ENCODE results near the gene SCAI.
A peak's percentile ranks its signal among the peaks of the same experiment; 100 is the strongest.
"Not testable (repeated sequence)": the region's sequence is repeated elsewhere in the genome, so short reads cannot be mapped to it uniquely, and the experiment has no call there.

The SCAI gene

DNA sequence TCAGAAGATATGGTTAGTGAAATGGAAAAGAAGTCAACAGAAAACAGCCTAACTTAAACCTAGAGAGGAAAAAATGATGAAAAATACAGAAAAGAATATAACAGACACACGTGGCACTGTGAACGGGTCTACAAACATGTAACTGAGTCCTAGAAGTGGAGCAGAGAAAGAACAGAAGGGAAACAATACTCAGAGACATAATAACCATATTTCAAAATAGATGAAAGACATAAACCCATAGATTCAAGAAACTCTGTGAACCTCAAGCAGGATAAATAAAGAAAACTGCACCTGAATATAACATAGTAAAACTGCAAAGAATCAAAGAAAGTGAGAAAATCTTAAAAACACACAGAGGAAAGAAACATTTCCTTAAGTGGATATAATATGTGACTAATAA, 134.7 kb downstream of the SCAI start:
- no peak for DNase-seq

DNA sequence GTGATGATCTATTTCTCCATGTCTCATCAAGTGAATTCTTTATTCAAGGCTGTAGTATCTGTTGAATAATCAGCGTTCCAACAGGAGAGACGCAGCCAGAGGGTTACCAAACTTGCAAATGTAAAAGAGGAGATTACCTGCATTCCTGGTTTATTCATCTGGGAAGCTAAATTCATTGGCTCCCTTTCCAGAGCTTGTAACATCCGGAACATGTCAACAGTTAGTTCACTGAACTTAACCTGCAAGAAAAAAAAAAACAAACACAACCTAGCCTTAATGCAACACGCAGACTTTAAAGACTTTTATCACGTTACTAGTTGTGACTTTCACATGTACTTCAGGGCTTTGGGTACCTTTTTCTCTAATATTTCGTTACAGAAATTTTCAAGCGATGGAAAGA, 140.0 kb downstream of the SCAI start:
- DNase-seq, result no peak

- DNase-seq, result no peak
Measured at GRCh38 chr9:124983698-124984097, 159.6 kb downstream of the SCAI start.

DNA sequence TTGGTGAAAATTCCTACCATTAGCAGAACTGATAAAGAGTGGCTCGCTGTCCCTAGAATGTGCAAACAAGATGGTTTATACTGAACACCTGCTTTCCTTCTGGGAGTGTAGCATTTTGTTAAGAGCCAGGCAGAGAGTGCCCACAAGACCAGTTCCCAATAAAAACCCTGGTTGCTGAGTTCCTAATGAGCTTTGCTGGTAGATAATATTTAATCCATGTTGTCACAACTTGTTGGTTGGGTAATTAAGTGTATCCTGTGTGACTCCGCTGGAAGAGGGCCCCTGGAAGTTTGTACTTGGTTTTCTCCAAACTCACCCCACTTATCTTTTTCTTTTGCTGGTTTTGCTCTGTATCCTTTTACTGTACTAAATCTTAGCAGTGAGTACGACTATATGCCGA, 162.9 kb downstream of the SCAI start:
- no peak for DNase-seq

DNA sequence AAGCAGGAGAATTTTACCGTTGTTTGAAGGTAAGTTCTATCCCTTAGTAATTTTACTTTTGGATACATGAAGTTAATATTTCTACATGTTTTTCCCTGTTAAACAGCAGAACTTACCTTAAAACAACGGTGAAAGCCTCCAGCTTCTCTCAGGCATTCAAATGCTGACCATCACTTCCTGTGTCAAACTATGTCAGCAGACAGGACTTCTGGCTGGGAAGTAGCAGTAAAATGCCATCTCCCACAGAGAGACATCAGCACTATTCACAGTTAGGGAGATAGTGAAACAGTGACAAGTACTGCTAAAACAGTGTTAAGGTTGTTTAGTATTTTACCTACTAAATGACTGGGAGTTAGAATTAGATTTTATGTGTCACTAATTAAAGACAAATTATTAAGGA, 168.2 kb downstream of the SCAI start:
- no peak for DNase-seq

DNA sequence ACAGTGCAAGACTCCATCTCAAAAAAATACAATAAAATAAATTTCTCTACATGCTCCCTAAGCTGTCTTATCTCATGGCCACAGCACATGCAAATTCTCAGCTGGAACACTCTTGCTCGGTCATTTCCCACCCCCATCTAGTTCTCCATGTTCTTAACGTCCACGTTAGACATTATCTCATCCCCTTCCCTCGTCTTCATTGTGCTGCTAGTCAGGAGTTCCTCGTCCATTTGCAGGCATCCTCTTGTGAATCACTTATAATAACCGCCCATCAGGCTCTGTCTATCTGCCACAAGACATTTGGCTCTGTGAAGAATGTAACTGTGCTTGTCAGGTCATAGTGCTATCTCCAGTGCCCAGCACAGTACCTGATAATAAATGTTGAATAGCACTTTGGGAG, 169.5 kb downstream of the SCAI start:
- no peak for DNase-seq

GRCh38 chr9:124972241-124972770, 171.0 kb downstream of the SCAI start:
- no peak for DNase-seq

DNA sequence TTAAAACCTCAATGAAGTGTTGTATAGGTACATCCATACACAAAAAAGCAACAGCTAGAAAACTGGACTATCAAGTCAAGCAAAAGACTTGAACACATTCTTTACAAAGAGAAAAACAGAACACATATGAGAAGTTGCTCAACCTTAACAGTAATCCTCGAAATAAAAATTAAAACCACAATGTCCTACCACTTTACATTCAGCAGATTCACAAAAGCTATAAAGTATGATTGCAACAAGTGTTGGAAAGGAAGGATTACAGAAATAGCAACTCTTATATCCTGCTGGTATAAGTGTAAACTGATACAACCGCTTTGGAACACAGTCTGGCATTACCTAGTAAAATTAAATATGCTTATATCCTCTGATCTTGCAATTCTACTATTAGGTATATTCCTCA, 173.9 kb downstream of the SCAI start:
- DNase-seq, result no peak

- no peak for DNase-seq
Measured at GRCh38 chr9:124968238-124968637, 175.1 kb downstream of the SCAI start.

GRCh38 chr9:124965775-124966568, 177.4 kb downstream of the SCAI start:
- not testable (repeated sequence) for DNase-seq

- DNase-seq, result no peak
Measured at GRCh38 chr9:124964604-124965003, 178.7 kb downstream of the SCAI start.

DNA sequence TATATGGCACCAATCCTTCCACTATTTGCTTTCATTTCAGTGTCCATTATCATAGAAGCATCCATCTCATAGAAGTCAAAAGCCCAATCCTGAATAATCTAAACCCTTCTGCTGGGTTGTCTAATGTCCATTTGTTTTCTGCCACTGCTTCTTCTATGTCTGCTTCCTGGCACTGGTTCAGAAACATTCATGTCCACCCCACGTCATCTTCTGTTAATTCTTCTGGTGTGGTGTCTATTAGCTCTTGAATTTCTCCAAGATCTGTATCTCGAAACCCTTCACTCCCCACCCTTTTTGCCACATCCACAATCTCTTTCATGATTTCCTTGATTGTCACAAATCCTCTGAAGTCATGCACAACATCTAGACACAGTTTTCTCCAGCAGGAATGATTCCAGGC, 179.3 kb downstream of the SCAI start:
- DNase-seq, result no peak

- DNase-seq, result no peak
Measured at GRCh38 chr9:124960409-124960752, 182.9 kb downstream of the SCAI start.

DNA sequence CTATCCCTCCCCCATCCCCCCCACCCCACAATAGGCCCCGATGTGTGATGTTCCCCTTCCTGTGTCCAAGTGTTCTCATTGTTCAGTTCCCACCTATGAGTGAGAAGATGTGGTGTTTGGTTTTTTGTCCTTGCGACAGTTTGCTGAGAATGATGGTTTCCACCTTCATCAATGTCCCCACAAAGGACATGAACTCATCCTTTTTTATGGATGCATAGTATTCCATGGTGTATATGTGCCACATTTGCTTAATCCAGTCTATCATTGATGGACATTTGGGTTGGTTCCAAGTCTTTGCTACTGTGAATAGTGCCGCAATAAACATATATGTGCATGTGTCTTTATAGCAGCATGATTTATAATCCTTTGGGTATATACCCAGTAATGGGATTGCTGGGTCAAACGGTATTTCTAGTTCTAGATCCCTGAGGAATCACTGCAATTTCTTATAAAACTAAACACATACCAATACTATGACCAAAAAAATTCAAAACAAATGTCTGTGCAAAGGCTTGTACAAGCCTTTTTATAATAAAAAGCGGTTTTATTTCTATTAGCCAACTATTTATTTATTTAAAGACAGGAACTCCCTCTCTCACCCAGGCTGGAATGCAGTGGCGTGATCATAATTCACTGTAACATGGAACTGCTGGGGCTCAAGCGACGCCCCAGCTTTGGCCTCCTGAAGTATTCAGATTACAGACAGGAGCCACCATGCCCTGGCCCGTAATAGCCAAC, 183.5 kb downstream of the SCAI start:
- DNase-seq, result not testable (repeated sequence)

DNA sequence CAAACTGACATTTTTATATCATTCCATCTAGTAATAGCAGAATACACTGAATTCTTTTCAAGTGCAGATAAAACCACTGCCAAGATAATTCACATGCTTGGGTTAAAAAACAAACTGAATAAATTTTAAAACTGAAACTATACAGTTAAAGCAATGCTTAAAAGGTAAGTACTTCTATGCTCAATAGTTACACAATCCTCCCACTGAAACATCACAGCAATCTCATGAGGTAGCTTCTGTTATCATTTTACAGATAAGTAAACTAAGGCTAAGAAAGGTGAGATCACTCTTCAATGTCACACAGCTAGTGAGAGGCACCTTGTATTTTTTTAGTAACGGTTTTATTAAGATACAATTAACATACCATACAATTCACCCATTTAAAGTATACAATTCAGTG, 189.1 kb downstream of the SCAI start:
- DNase-seq, result no peak

- no peak for DNase-seq
Measured at GRCh38 chr9:124950050-124950718, 193.1 kb downstream of the SCAI start.

DNA sequence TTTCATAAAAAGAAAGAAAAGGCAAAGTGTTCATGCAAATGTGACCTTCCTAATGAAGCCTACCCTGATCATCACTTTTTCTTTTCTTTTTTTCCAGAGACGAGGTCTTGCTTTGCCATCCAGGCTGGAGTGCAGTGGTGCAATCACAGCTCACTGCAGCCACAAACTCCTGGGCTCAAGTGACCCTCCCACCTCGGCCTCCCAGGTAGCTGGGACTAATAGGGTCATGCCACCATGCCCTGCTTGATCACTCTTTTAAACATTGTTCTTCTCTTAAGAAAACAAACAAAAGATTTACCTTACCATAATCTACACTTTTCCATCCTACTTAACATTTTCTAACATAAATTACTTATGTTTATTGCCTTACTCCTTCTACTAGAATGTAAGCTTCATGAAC, 193.9 kb downstream of the SCAI start:
- DNase-seq, result no peak

DNA sequence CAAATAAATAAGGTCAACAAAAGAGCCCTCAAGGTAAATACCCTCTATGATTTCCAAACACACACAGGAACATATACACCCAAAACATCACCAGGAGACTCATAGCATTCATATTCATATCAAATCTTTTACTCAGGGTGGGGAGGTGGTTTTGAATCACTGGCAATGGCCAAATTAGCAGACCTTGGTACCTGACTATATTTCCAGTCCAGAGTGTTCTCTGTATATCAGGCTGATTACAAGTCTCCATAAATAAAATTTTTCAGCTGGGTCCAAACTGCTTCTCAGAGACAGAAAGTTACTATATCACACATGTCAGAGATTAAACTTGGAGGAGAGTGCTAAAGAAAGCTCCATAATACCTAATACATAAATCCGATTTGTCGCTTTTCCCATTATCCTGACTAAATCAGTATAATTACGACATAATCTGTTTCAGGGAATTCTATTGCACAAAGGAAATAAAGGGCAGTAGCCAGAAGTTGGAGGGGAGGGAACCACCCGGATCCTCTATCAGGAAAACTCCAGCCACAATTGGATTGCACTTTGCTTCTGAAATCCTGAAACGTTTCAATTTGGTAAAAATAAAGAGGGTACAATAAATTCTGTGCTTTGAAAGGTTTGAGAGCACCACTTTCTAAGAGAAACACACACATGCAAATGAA, 195.5 kb downstream of the SCAI start:
- DNase-seq, result no peak

- no peak for DNase-seq
Measured at GRCh38 chr9:124946167-124946566, 197.2 kb downstream of the SCAI start.

DNA sequence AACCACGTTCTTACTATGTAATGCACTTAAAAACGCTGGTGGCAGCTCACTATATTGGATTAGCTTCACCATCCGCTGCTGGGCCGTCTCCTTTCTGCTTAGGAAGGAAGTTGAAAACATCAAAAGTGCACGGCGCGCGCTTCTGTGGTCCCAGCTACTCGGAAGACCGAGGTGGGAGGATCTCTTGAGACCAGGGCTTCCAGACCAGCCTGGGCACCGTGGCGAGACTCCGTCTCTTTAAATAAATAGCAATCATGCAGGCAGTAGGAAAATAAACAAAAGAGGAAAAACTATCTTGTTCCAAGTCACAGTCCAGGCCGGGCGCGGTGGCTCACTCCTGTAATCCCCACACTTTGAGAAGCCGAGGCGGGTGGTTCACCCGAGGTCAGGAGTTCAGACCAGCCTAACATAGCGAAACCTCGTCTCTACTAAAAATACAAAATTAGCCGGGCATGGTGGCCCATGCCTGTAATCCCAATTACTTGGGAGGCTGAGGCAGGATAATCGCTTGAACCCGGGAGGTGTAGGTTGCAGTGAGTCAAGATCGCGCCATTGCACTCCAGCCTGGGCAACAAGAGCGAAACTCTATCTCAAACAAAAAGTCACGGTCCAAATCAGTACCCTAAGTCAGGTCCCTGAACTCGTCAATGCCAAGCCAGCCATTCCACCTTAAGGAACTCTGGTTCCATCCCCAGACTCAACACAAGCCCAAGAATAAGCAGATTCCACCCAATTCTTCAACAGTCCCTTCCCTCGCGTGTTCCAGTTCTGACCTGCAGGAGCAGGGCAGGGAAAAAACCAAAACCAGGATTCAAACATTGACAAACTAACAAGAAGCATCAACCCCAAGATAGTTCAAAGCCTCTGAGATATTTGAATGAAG, 201.4 kb downstream of the SCAI start:
- DNase-seq, result peak; percentile 62

DNA sequence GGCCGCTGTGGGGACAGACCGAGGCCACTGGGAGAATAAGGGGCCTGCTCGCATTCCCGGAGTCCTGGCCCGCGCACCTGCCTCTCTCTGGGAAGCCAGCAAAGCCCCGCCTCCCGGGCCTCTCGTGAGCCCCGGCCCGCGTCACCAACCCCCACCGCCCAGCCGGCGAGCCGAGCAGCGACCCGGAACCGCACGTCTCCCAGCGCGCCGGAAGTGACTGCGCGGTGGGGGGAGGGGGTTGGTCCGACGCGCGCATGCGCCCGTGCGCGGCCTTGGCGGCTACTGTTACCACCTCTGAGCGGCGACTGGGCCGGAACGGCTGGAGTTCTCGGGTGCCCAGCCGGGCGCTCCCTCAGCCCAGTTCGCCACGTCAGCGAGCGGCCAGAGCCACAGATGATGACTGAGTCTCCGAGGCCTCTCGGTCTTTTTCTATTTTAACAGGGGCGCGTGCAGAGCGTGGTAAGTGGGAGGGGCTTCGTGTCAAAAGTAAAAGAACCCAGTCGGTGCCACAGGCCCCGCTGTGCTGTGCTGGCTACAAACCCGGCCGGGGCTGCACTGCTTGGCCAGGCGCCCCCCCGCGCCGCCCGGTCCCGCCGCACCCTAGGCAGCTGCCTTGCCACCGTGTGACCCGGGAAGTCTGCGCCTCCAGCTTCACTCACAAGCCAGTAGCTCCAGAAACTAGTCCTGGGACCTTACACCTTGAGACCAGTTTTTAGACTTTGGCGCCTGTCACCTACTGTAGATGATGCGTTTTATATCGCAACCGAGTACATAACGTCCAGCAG, 202.2 kb downstream of the SCAI start, which contains the start of gene GOLGA1:
TSS of gene GOLGA1 (minus strand) at position 190 of the 785 bp plus-strand sequence. CDS start 2,372 bp downstream, outside the sequence.
- DNase-seq, result peak; percentile 87

Data from GDM1 (cell line).